Endometrium (tissue), 2 donors: ENCODE measurements around the gene RAB30.
"Not testable (repeated sequence)": the region's sequence is repeated elsewhere in the genome, so short reads cannot be mapped to it uniquely, and the experiment has no call there.

Experiments
- FAIRE-seq: peaks from 2 replicates; lab custom pipeline; 2012; peaks lifted over from hg19 to GRCh38; lab: Jason Lieb, UNC
- donor health status: control.
- donor health status: control.

Gene RAB30

DNA sequence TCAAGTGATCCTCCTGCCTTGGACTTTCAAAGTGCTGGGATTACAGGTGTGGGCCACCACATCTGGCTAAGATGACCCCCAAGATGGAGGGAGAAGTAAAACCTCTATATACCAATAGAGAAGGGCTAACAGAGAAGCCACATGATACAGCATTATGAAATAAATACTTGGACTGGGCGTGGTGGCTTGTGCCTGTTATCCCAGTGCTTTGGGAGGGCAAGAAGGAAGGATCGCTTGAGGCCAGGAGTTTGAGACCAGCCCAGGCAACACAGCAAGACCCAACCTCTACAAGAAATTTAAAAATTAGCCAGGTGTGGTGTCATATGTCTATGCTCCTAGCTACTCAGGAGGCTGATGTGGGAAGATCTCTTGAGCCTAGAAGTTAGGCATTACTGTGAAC is 61.7 kb downstream of the RAB30 start:
- FAIRE-seq: no peak

GRCh38 chr11:83009136-83009535 is 62.6 kb downstream of the RAB30 start:
- FAIRE-seq: not testable (repeated sequence)

DNA sequence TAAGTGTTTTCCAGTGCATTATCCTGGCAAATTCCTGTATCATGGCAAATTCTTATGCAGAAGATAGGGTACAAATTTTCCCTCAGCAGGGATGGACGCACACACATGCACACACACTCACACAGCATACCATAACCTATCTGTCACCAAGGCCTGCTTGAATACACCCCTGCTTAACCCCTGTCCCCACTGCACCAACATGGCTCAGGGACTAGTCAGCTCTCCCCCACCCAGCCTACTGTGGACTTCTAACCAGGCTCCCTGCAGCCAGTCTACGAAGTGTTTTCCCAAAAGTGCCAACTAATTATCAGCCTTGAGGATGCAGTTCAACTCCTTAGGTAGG is 63.1 kb downstream of the RAB30 start:
- FAIRE-seq: no peak

GRCh38 chr11:83007909-83008580 is 63.7 kb downstream of the RAB30 start:
- FAIRE-seq: no peak

GRCh38 chr11:83007477-83007876 is 64.2 kb downstream of the RAB30 start:
- no peak for FAIRE-seq

DNA sequence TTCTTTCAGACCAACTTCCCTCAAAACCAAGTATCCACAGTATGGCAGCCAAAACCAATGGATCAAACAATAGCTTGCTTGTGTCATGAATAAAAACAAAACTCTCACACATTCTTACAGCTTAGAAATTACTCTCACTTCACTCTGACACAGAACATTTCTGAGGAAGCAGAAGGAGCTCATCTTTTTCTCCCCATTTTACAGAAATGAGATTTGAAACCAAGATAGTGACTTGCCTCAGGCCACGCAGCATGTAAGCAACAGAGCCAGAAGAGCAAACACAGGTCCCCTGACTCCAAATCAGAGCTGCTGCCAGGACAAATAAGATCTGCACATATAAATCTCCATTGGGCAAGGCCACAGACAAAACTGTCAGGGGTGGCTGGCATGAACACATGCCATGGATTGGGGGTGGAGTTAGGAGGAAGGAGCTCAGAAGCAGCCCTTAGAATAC is 64.8 kb downstream of the RAB30 start:
- no peak for FAIRE-seq

GRCh38 chr11:83004746-83005556 is 66.7 kb downstream of the RAB30 start:
- FAIRE-seq: no peak

DNA sequence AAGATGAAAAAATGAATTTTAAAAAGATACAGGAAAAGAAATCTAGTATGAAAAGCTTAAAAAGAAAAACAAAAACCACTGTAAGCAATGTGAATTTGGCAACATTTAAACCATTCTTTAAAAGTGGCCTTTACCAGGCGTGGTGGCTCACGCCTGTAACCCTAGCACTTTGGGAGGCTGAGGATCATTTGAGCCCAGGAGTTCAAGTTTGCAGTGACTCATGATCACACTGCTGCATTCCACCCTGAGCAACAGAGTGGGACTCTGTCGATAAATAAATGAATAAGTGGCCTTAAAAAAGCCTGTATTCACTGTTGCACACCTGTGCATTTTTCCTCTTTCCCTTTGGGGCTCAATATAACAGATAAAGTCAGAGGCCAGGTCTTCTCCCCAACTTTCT is 69.2 kb downstream of the RAB30 start:
- FAIRE-seq: no peak

DNA sequence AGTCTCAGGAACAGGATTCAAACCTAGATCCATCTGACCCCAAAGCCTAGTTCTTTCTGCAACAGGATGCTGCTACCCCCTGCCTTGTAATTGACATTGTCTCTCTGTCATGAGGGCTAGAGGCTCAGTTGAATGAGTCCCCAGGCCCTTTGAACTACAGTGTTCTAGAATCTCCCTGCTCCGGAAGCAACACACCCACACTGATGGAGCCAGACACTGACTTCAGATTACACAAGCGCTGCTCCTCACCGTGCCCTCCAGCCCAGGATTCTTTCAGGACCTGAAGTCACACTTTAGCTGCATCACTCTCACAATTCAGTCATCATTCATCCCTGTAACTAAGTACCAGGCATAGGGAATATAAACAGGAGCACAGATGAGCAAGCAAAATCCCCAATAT is 69.6 kb downstream of the RAB30 start:
- no peak for FAIRE-seq

DNA sequence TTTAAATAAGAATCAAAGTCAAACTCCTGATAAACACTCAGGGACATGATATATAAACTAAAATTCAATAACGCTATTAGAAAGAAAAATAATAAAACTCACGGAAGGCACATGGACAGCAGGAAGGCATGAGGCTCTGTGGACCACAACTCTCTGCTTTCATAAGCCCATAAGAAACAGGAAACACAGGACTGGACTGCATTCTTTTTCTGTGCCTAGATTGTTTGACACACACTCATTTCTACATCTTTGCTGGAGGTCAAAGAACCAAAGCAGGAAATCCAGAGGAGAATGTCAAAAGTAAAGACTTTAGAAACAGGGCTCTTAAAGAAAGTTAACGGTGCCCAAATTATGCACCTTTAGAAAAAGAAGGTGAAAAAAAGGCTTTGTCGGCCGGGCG is 71.3 kb downstream of the RAB30 start:
- FAIRE-seq: no peak

GRCh38 chr11:82999232-82999631 is 72.5 kb downstream of the RAB30 start:
- FAIRE-seq: no peak

DNA sequence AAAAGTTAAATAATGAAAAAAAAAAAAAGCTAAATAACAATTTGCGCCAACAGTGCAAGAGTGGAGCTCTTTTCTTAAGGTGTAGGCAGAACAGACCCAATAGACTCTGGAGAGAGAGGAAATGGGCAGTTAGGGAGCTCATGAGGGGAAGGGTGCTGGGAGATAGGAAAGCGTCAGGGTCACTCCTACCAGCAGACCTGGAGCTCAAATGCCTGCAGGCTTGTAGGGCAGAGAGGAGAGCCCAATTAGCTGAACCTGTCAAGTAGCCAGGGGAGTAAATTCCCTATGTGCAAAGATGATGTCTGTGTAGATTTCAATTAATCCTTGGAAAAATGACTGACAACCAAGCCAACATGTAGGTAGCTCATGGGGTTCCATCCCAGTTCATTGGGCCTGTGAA is 73.0 kb downstream of the RAB30 start:
- FAIRE-seq: no peak

DNA sequence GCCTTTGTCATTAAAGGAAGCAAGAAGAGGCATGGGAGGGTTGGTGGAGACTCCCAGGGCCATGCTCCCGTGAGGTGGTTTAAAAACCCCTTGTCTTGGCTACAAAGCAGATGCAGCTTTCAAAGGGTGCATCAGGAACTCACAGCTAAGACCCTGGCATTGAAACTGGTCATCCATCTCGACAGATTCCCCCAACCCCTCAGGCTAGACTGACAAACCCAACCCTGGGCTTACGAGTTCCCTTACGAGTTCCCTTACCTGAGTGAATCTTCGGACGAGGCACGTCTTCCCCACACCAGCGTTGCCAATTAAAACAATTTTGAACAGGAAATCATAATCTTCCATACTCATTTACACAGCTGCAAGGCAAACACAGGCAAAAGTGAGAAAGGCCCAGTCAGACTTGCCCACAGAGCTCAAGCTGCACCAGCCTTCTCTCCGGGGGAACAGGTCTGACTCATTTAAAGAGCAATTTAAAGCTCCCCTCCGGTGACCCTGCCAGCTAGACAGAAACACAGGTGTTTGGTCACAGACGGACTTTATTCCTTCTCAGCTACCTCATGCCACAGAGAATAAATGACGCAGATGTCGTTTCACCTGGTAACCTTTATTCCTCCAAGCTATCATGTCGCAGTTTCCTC is 74.6 kb downstream of the RAB30 start:
- FAIRE-seq: no peak

DNA sequence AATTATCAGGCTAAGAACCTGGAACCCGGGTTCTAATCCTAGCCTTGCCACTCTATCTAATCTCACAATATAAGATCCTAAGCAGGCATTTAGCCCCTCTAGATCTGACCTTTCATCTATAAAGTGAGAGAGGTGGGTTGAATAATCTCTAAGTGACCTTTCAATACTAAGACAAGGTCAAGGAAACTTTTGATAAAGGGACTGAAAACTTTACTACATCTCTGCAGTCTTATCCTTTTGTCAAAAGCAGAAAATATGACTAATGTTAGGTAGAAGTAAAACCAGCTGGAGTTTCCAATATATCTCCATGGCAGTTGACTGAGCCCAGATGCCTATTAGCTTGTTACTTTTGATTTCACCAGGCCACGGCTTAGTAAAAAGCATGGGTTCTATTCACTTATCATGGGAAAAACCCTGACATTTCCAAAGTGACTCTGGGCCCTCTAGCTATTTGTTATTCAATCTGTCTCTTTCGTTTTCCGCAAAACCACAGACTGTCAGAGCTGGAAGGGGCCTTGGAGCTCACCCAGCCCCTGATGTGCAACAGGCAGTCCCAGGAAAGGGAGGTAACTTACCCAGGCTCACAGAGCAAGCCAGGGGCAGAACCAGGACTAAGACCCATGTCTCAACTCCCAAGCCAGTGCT is 75.8 kb downstream of the RAB30 start:
- no peak for FAIRE-seq

GRCh38 chr11:82995235-82995634 is 76.5 kb downstream of the RAB30 start:
- peak; percentile 87 for FAIRE-seq

DNA sequence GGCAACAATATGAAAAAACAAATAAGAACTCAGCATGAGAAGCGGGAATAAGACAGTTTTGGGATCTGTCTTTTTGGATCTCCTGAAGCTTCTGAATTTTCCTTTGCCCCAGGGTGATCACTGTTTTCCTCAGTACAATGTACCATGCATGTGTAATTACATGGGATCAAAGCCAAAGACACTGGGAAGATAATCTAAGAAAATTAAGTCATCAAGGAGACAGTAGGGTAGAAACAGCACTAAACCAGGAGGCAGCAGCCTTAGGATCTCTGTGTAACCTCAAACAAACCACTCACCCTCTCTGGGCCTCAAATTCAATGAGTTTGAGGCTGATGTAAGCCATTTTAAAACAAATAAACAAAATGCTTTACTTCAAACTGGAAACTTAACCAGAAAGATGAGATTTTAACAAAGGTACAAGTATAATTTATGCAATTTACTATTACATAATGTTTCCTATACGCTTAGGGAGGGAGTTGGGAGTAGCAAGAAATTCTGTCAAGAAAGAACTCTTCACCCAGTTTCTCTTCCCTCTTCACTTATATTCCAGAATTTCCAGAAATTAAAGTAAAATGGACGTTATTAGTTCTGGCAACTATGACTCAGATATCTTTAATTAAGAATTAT is 77.0 kb downstream of the RAB30 start:
- no peak for FAIRE-seq

GRCh38 chr11:82992223-82992622 is 79.5 kb downstream of the RAB30 start:
- FAIRE-seq: no peak

GRCh38 chr11:82989628-82990404 is 81.9 kb downstream of the RAB30 start:
- FAIRE-seq: no peak

GRCh38 chr11:82988936-82989627 is 82.6 kb downstream of the RAB30 start:
- FAIRE-seq: no peak

DNA sequence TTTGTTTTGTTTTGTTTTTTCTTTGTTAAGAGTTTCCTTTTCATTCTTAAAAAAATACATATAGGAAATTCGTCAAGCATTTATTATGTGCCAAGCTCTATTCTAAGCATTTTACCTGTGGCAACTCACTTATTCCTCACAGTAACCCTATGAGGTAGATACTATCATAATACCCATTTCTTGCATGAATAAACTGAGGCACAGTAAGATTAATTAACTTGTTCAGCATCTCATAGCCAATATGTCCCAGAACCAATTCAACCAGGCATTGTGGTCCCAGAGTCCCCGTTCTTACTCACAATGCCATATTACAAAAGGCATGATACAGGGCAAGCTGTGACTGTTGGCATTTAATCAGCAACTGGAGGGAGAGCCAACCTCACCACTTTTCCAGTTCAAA is 83.7 kb downstream of the RAB30 start:
- no peak for FAIRE-seq

GRCh38 chr11:82986446-82986845 is 85.3 kb downstream of the RAB30 start:
- FAIRE-seq: no peak
